ENCODE measurements around the gene SRP54.
"Not testable (repeated sequence)": the region's sequence is repeated elsewhere in the genome, so short reads cannot be mapped to it uniquely, and the experiment has no call there.

Gene SRP54

GRCh38 chr14:34985740-34986139 lies 2.9 kb downstream of the SRP54 start:
- DNase-seq: no peak

GRCh38 chr14:34987180-34987579 lies 4.4 kb downstream of the SRP54 start:
- DNase-seq: no peak

- DNase-seq: no peak
These were observed 7.0 kb downstream of the SRP54 start for GRCh38 chr14:34989762-34990161.

- no peak for DNase-seq
These were observed 10.6 kb downstream of the SRP54 start for GRCh38 chr14:34993426-34993825.

- DNase-seq: no peak
These were observed 11.9 kb downstream of the SRP54 start for GRCh38 chr14:34994668-34995067.

- DNase-seq: no peak
These were observed 15.0 kb downstream of the SRP54 start for GRCh38 chr14:34997762-34998161.

- no peak for DNase-seq
These were observed 16.7 kb downstream of the SRP54 start for GRCh38 chr14:34999500-34999899.

GRCh38 chr14:35001621-35002020 lies 18.8 kb downstream of the SRP54 start:
- DNase-seq: no peak

- DNase-seq: no peak
These were observed 22.0 kb downstream of the SRP54 start for GRCh38 chr14:35004839-35005238.

- DNase-seq: no peak
These were observed 33.8 kb downstream of the SRP54 start for GRCh38 chr14:35016568-35016967.

- DNase-seq: no peak
These were observed 37.9 kb downstream of the SRP54 start for GRCh38 chr14:35020713-35021112.

GRCh38 chr14:35028435-35028834 lies 45.6 kb downstream of the SRP54 start:
- DNase-seq: no peak

GRCh38 chr14:35032562-35032961 lies 49.8 kb downstream of the SRP54 start:
- no peak for DNase-seq

- no peak for DNase-seq
These were observed 51.6 kb downstream of the SRP54 start for GRCh38 chr14:35034440-35034833.

GRCh38 chr14:35034944-35035554 lies 52.3 kb downstream of the SRP54 start:
- DNase-seq: not testable (repeated sequence)

- not testable (repeated sequence) for DNase-seq
These were observed 55.5 kb downstream of the SRP54 start for GRCh38 chr14:35038312-35038711.

- DNase-seq: no peak
These were observed 59.8 kb downstream of the SRP54 start for GRCh38 chr14:35042632-35043031.

GRCh38 chr14:35043046-35043445 lies 60.3 kb downstream of the SRP54 start:
- no peak for DNase-seq

GRCh38 chr14:35044939-35045797 lies 62.4 kb downstream of the SRP54 start:
- no peak for DNase-seq

GRCh38 chr14:35045798-35046047 lies 62.9 kb downstream of the SRP54 start:
- no peak for DNase-seq

- peak; percentile 98 to 99 for DNase-seq
These were observed 63.4 kb downstream of the SRP54 start, which contains the start of gene FAM177A1 for GRCh38 chr14:35046048-35046750. Gene FAM177A1 (plus strand): TSS chr14:35046272. CDS start chr14:35046464, 192 bp downstream.

GRCh38 chr14:35046751-35047536 lies 64.2 kb downstream of the SRP54 start:
- DNase-seq: no peak

GRCh38 chr14:35047976-35048513 lies 65.3 kb downstream of the SRP54 start:
- no peak for DNase-seq
